ENCODE results near the gene CCT7. TPM values are rescaled to one million over a fixed set of nuclear protein-coding genes. Genes with fewer than 3 reads are reported as not detected.
A peak's percentile ranks its signal among the peaks of the same experiment; 100 is the strongest.
"Not testable (repeated sequence)": the region's sequence is repeated elsewhere in the genome, so short reads cannot be mapped to it uniquely, and the experiment has no call there.

The CCT7 gene
- total and polyA plus RNA-seq, 8 donors: 72.7 to 141 (median 105) TPM

DNA sequence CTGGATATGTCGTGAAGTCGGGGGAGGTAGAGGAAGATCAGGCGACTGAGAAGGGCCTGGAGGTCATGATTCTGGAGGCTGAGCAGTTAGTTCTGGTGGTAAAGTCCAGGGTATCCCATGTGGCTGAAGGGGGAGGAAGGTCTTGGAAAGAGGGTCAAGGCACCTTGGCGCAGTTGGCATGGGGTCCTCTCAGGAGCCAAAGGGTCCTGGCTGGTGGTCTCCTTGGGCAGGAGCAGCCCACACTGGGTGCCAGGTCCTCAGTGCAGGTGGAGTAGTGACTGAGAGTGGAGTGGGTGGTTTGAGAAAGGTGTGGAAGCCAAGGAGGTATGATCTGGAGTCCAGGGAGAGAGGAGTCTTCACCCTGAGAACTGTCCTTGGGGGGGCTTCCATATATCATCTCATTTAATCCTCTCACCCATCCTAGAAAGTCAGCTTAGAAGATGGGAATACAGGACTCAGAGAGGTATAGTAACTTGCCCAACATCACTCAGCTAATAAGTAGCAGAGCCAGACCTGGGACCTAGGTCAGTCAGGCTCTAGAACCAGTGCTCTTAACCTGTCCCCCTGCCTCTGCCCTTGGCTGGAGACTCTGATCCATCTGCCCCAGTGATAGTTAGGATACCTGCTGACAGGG lies 25.7 kb downstream of the CCT7 start:
- intact Hi-C loops (cut with DNase I): no loop called here
- no peak overlapping the region for H3K27ac ChIP-seq
- no peak overlapping the region for H3K4me3 ChIP-seq
- ATAC-seq: no peak
- TF ChIP-seq, protein P1, sequence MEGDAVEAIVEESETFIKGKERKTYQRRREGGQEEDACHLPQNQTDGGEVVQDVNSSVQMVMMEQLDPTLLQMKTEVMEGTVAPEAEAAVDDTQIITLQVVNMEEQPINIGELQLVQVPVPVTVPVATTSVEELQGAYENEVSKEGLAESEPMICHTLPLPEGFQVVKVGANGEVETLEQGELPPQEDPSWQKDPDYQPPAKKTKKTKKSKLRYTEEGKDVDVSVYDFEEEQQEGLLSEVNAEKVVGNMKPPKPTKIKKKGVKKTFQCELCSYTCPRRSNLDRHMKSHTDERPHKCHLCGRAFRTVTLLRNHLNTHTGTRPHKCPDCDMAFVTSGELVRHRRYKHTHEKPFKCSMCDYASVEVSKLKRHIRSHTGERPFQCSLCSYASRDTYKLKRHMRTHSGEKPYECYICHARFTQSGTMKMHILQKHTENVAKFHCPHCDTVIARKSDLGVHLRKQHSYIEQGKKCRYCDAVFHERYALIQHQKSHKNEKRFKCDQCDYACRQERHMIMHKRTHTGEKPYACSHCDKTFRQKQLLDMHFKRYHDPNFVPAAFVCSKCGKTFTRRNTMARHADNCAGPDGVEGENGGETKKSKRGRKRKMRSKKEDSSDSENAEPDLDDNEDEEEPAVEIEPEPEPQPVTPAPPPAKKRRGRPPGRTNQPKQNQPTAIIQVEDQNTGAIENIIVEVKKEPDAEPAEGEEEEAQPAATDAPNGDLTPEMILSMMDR (IDR thresholded peaks at IDR 0.05): no peak
- no peak for DNase-seq
- H3K36me3 ChIP-seq: no peaks in the 10 kb centered on the region
- no peaks in the 10 kb centered on the region for H3K4me1 ChIP-seq
- 74 to 82% methylated on average over 4 of the region's 4 CpGs for WGBS, 2 donors
- H3K27me3 ChIP-seq: no peaks in the 10 kb centered on the region
- H3K9me3 ChIP-seq: no peaks in the 10 kb centered on the region
- no peak for FAIRE-seq

DNA sequence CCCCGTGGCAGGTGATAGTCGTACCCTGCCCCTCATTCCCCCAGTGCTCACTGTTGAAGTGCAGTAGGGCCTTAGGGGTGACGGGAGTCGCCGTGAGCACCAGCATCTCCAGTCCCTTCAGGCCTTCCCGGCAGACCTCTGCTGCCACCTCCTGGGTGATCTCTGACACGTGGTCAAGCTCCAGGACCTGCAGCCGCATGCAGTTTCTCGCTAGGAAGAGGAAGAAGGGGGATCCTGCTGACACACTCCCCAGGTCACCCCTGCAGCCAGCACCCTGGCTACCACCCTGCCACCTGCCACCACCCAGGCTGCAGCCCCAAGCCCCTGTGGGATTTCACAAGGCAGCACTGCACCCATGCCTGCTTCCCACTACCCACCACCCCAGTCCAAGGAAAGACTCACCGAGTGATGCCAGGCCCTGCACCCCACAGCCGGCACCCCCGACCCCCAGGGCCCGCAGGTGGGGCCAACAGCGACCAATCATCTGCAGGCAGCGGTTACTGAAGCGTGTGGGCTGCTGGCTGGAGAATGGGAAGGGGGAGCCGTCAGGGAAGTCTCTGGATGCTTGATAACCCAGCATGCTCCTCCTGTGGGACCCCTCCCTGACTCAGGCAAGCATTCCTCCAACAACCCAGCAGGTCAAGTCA lies 26.4 kb downstream of the CCT7 start:
- intact Hi-C loops (cut with DNase I): no loop called here
- Histone ChIP-seq H3K9me3 (no peaks in the 10 kb centered on the region), H3K27me3 (no peaks in the 10 kb centered on the region), H3K4me3 (no peak overlapping the region), H3K27ac (no peak overlapping the region), H3K4me1 (no peaks in the 10 kb centered on the region), H3K36me3 (no peaks in the 10 kb centered on the region)
- no peak for FAIRE-seq
- ATAC-seq: peak; percentile 49 to 91 (median 87)
- peak in 4 of 6 donors; percentile 32 to 83 (median 59) for DNase-seq
- TF ChIP-seq, protein P1 (IDR thresholded peaks at IDR 0.05): peak in 2 of 4 donors; percentile 19 to 31
- 34 to 36% methylated on average over 17 of the region's 17 CpGs for WGBS, 2 donors

DNA sequence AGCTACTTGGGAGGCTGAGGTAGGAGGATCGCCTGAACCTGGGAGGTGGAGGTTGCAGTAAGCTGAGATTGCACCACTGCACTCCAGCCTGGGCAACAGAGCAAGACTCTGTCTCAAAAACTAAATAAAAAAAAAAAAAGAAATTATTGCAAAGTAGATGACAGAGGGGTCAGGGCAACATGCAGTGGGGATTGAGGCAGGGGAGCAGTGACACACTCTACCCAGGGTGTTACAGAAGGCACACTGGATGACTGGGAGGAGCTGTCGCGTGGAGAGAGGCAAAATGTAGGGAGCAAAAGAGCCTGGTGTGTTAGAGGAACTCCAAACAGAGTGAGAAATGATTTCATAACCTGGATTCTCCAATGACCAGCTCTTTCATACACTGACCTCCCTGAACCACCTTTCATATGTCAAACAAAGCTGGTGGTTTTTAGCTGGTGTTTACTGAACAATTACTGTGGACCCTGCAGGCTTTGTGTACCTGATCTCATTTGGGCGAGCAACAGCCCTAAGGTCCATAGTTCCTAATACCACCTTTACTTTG lies 28.1 kb downstream of the CCT7 start:
- Histone ChIP-seq H3K27ac (no peak overlapping the region), H3K36me3 (no peaks in the 10 kb centered on the region), H3K9me3 (no peaks in the 10 kb centered on the region), H3K27me3 (no peaks in the 10 kb centered on the region), H3K4me3 (no peak overlapping the region), H3K4me1 (no peaks in the 10 kb centered on the region)
- TF ChIP-seq, protein P1 (IDR thresholded peaks at IDR 0.05): no peak
- FAIRE-seq (no peak), DNase-seq (no peak), ATAC-seq (no peak)
- intact Hi-C loops (cut with DNase I): no loop called here
- 89 to 95% methylated on average over 4 of the region's 4 CpGs for WGBS, 2 donors

DNA sequence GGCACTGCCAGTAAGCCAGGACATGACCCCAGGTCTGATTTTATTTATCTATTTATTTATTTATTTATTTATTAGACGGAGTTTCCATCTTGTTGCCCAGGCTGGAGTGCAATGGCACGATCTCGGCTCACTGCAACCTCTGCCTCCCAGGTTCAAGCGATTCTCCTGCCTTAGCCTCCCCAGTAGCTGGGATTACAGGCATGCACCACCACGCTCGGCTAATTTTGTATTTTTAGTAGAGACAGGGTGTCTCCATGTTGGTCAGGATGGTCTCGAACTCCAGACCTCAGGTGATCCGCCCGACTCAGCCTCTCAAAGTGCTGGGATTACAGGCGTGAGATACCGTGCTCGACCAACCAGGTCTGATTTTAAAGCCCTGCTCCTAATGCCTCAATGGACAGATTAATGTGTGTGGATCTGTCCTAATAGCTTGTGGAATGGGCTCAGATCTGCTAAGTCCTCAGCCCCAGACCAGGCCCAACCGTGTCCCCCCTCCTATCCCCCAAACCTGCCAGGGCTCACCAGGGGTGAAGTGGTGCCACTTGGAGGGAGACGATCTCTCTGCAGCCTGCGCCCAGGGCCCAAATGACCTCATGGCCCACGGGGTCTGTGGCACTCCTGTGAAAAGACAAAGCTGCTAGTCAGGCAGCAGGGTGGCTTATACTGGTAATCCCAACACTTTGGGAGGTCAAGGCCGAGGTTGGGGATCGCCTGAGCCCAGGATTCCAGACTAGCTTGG lies 28.8 kb downstream of the CCT7 start:
- 89% methylated on average over 18 of the region's 18 CpGs for WGBS, 2 donors
- H3K36me3 ChIP-seq; intact Hi-C loops (cut with DNase I); H3K4me3 ChIP-seq; ATAC-seq; H3K27me3 ChIP-seq; FAIRE-seq; H3K27ac ChIP-seq; H3K9me3 ChIP-seq; H3K4me1 ChIP-seq: not testable (repeated sequence)
- peak in 1 of 6 donors; percentile 35 for DNase-seq

DNA sequence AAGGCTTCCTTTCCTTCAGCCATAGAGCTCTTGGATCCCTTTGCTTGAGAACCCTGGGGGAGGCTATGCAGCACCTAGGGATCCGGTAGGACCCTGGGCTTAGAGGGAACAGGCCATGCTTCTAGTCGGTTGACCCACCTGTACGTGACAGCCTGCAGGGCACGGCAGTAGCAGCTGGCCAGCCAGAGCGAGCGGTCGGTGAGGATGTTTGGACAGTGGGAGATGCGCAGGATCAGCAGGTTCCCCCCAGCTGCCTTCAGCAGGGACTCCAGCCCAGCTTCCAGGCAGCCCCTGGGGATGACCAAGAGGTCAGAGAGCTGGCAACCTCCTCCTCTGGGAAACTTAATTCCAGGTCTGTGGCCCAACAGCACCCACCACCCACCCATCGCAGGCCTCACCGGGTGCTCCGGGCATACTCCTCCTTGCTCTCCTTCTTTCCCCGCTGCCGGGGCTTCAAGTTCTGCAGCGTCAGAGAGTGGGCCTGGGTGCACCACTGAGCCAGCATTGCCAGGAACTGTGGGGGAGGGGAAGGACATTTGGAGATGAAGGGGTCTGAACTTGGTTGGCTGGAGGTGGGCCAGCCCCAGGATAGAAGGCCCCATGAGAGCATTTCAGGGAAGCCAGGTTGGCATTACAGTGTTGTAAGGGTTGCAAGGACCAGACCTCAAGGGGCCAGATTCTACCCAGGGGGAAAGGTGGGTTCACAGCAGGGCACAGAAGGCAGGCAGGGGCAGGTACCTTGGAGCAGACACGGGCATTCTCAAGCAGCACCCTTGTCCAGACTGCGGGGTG lies 29.6 kb downstream of the CCT7 start:
- peaks cover 0 to 2% (median 0%) of the 10 kb centered on the region in 3 donors for H3K4me1 ChIP-seq
- intact Hi-C loops (cut with DNase I): no loop called here
- 90 to 95% methylated on average over 16 of the region's 16 CpGs for WGBS, 2 donors
- DNase-seq: peak in 1 of 6 donors; percentile 69
- H3K27ac ChIP-seq: no peak overlapping the region
- no peaks in the 10 kb centered on the region for H3K9me3 ChIP-seq
- no peaks in the 10 kb centered on the region for H3K27me3 ChIP-seq
- TF ChIP-seq, protein P1 (IDR thresholded peaks at IDR 0.05): no peak
- no peak for FAIRE-seq
- H3K36me3 ChIP-seq: no peaks in the 10 kb centered on the region
- no peak overlapping the region for H3K4me3 ChIP-seq
- no peak for ATAC-seq

All from pancreas (tissue), 10 donors.